HepG2 (cell line): ENCODE measurements around the gene PSMB10. TPM values are rescaled to one million over a fixed set of nuclear protein-coding genes. Genes with fewer than 3 reads are reported as not detected.

Source experiments
- DNMT3B ChIP-seq: conservative IDR thresholded peaks from 2 replicates; pipeline ENCODE4 v1.6.1; 2016; ENCODE audit warnings: missing biosample characterization, control low read depth
- IRX3 ChIP-seq: sonication (generic); formaldehyde crosslinking; IDR thresholded peaks from 2 replicates; pipeline ENCODE4 v1.8.1; 2023; ENCODE audit warnings: mild to moderate bottlenecking, low read depth, missing genetic modification reagents, borderline replicate concordance
- JUNB ChIP-seq: sonication (generic); formaldehyde crosslinking; IDR thresholded peaks from 2 replicates; pipeline ENCODE4 v1.8.0; 2022; ENCODE audit warnings: missing genetic modification reagents, mild to moderate bottlenecking, borderline replicate concordance
- NFIC ChIP-seq: IDR thresholded peaks from 2 replicates; pipeline ENCODE4 v1.6.1; 2012; ENCODE audit warnings: mild to moderate bottlenecking, low read length, inconsistent platforms
- RFX5 ChIP-seq: IDR thresholded peaks from 2 replicates; pipeline ENCODE4 v1.6.1; 2011; ENCODE audit warnings: low read depth, low read length, improper control_type of control experiment
- ZNF746 ChIP-seq: sonication (generic); formaldehyde crosslinking; IDR thresholded peaks from 2 replicates; pipeline ENCODE4 v1.8.0; 2022; ENCODE audit warnings: mild to moderate bottlenecking, missing genetic modification reagents
- polyA plus RNA-seq, 8 experiments: library from polyadenylated mRNA; depleted of rRNA in 3 of 8; stranded (reverse) in 7 of 8; unstranded in 1 of 8; fragments of >200 nt; fragmentation: Illumina TruSeq in 4 of 8; extraction: Trizol in 4 of 8; gene quantifications; 2 replicates each; pipeline versions ENCODE4 v1.2.1 to v1.2.3, GENCODE V29; 2011 to 2016; ENCODE audit warnings: low read depth in 4 of 8, missing spikeins in 1 of 8, mixed read lengths in 1 of 8; ENCODE audit not compliant: insufficient read depth in 1 of 8
- total RNA-seq, 5 experiments: library from RNA; depleted of rRNA; stranded (reverse); fragments of >200 nt; fragmentation: Illumina TruSeq; extraction: Trizol; gene quantifications; 2 replicates each; pipeline ENCODE4 v1.2.3, GENCODE V29; 2016; ENCODE audit warnings: low read depth in 1 of 5
- TF ChIP-seq, protein P1 (sequence below): sonication (generic); formaldehyde crosslinking; IDR thresholded peaks from 2 replicates; pipeline ENCODE4 v1.4.0; 2020; ENCODE audit warnings: missing genetic modification reagents
- TF ChIP-seq, protein P2 (sequence below): sonication (generic); formaldehyde crosslinking; IDR thresholded peaks from 2 replicates; pipeline ENCODE4 v1.9.0; 2022; ENCODE audit warnings: missing genetic modification reagents, mild to moderate bottlenecking, borderline replicate concordance
- TF ChIP-seq, protein P3 (sequence below): IDR thresholded peaks from 2 replicates; pipeline ENCODE4 v1.6.1; 2016; ENCODE audit warnings: mild to moderate bottlenecking, missing biosample characterization, missing genetic modification reagents
- TF ChIP-seq, protein P4 (sequence below): IDR thresholded peaks from 2 replicates; pipeline ENCODE4 v1.6.1; 2016; ENCODE audit warnings: low read depth, borderline replicate concordance
- TF ChIP-seq, protein P5 (sequence below): sonication (generic); formaldehyde crosslinking; IDR thresholded peaks from 2 replicates; pipeline ENCODE4 v1.4.0; 2020; ENCODE audit warnings: missing genetic modification reagents, borderline replicate concordance
- TF ChIP-seq, protein P6 (sequence below): sonication (generic); formaldehyde crosslinking; IDR thresholded peaks from 2 replicates; pipeline ENCODE4 v1.4.0; 2020; ENCODE audit warnings: missing genetic modification reagents

The PSMB10 gene
- total and polyA plus RNA-seq, 2 of the 13 experiments (the other 11 are each of a cell fraction or from before 2014, with no cell fraction given): 12.7 to 65.9 TPM

DNA sequence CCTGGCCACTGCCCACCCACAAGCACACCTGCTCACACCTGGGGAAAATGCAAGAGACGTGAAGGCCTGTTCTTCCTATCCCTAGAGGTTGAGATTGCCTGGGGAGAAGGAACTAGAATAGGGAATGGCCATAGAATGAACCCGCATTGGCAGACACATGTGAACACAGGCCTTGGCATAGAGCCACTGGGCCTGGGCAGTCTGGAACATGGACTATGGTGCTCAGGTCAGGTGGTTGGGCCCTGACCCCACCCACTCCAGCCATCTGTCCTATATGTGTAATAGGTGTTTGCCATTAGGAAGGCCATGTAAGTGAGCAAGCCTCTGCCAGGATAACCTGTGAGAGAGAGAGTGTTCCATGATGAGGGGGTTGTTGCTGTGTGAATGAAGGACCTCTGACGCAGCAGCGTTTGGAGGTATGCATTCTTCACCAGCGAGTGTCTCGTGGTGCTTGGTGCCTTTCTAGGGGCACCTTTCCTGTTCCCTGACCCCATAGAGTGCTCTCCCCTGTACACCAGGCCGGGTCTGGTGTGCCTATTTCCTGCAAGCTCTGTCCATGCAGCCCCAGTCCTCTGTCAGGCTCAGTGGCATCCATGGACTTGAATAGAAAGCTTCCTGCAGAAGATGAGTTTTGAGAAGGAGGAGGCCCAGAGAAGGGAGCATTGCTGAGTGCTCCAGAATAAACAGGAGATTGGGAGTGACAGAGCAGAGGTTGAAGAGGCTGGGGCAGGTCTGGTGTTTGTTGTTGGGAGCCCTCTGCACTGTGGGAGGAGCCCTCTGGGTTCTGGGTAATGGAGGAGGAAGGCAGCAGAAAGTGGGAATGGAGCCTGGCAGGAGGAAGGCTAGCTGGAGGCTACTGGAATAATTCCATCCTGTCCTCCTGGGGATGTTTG is 20.6 kb downstream of the PSMB10 start (continued):
- TF ChIP-seq, protein P1, sequence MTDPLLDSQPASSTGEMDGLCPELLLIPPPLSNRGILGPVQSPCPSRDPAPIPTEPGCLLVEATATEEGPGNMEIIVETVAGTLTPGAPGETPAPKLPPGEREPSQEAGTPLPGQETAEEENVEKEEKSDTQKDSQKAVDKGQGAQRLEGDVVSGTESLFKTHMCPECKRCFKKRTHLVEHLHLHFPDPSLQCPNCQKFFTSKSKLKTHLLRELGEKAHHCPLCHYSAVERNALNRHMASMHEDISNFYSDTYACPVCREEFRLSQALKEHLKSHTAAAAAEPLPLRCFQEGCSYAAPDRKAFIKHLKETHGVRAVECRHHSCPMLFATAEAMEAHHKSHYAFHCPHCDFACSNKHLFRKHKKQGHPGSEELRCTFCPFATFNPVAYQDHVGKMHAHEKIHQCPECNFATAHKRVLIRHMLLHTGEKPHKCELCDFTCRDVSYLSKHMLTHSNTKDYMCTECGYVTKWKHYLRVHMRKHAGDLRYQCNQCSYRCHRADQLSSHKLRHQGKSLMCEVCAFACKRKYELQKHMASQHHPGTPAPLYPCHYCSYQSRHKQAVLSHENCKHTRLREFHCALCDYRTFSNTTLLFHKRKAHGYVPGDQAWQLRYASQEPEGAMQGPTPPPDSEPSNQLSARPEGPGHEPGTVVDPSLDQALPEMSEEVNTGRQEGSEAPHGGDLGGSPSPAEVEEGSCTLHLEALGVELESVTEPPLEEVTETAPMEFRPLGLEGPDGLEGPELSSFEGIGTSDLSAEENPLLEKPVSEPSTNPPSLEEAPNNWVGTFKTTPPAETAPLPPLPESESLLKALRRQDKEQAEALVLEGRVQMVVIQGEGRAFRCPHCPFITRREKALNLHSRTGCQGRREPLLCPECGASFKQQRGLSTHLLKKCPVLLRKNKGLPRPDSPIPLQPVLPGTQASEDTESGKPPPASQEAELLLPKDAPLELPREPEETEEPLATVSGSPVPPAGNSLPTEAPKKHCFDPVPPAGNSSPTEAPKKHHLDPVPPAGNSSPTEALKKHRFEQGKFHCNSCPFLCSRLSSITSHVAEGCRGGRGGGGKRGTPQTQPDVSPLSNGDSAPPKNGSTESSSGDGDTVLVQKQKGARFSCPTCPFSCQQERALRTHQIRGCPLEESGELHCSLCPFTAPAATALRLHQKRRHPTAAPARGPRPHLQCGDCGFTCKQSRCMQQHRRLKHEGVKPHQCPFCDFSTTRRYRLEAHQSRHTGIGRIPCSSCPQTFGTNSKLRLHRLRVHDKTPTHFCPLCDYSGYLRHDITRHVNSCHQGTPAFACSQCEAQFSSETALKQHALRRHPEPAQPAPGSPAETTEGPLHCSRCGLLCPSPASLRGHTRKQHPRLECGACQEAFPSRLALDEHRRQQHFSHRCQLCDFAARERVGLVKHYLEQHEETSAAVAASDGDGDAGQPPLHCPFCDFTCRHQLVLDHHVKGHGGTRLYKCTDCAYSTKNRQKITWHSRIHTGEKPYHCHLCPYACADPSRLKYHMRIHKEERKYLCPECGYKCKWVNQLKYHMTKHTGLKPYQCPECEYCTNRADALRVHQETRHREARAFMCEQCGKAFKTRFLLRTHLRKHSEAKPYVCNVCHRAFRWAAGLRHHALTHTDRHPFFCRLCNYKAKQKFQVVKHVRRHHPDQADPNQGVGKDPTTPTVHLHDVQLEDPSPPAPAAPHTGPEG (CRISPR knock-in tag): no peak
- TF ChIP-seq RFX5: no peak
- TF ChIP-seq, protein P2, sequence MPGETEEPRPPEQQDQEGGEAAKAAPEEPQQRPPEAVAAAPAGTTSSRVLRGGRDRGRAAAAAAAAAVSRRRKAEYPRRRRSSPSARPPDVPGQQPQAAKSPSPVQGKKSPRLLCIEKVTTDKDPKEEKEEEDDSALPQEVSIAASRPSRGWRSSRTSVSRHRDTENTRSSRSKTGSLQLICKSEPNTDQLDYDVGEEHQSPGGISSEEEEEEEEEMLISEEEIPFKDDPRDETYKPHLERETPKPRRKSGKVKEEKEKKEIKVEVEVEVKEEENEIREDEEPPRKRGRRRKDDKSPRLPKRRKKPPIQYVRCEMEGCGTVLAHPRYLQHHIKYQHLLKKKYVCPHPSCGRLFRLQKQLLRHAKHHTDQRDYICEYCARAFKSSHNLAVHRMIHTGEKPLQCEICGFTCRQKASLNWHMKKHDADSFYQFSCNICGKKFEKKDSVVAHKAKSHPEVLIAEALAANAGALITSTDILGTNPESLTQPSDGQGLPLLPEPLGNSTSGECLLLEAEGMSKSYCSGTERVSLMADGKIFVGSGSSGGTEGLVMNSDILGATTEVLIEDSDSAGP (CRISPR knock-in tag): peak; percentile 40; the same call in 1 of the 2 replicates
- no peak for TF ChIP-seq JUNB
- TF ChIP-seq, protein P3, sequence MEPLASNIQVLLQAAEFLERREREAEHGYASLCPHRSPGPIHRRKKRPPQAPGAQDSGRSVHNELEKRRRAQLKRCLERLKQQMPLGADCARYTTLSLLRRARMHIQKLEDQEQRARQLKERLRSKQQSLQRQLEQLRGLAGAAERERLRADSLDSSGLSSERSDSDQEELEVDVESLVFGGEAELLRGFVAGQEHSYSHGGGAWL: no peak
- no peak for TF ChIP-seq NFIC
- no peak for TF ChIP-seq ZNF746
- TF ChIP-seq DNMT3B (CRISPR knock-in tag): no peak
- TF ChIP-seq, protein P4, sequence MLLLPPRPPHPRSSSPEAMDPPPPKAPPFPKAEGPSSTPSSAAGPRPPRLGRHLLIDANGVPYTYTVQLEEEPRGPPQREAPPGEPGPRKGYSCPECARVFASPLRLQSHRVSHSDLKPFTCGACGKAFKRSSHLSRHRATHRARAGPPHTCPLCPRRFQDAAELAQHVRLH (CRISPR knock-in tag): no peak
- TF ChIP-seq, protein P5, sequence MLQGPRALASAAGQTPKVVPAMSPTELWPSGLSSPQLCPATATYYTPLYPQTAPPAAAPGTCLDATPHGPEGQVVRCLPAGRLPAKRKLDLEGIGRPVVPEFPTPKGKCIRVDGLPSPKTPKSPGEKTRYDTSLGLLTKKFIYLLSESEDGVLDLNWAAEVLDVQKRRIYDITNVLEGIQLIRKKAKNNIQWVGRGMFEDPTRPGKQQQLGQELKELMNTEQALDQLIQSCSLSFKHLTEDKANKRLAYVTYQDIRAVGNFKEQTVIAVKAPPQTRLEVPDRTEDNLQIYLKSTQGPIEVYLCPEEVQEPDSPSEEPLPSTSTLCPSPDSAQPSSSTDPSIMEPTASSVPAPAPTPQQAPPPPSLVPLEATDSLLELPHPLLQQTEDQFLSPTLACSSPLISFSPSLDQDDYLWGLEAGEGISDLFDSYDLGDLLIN (CRISPR knock-in tag): no peak
- TF ChIP-seq IRX3 (CRISPR knock-in tag): no peak
- TF ChIP-seq, protein P6, sequence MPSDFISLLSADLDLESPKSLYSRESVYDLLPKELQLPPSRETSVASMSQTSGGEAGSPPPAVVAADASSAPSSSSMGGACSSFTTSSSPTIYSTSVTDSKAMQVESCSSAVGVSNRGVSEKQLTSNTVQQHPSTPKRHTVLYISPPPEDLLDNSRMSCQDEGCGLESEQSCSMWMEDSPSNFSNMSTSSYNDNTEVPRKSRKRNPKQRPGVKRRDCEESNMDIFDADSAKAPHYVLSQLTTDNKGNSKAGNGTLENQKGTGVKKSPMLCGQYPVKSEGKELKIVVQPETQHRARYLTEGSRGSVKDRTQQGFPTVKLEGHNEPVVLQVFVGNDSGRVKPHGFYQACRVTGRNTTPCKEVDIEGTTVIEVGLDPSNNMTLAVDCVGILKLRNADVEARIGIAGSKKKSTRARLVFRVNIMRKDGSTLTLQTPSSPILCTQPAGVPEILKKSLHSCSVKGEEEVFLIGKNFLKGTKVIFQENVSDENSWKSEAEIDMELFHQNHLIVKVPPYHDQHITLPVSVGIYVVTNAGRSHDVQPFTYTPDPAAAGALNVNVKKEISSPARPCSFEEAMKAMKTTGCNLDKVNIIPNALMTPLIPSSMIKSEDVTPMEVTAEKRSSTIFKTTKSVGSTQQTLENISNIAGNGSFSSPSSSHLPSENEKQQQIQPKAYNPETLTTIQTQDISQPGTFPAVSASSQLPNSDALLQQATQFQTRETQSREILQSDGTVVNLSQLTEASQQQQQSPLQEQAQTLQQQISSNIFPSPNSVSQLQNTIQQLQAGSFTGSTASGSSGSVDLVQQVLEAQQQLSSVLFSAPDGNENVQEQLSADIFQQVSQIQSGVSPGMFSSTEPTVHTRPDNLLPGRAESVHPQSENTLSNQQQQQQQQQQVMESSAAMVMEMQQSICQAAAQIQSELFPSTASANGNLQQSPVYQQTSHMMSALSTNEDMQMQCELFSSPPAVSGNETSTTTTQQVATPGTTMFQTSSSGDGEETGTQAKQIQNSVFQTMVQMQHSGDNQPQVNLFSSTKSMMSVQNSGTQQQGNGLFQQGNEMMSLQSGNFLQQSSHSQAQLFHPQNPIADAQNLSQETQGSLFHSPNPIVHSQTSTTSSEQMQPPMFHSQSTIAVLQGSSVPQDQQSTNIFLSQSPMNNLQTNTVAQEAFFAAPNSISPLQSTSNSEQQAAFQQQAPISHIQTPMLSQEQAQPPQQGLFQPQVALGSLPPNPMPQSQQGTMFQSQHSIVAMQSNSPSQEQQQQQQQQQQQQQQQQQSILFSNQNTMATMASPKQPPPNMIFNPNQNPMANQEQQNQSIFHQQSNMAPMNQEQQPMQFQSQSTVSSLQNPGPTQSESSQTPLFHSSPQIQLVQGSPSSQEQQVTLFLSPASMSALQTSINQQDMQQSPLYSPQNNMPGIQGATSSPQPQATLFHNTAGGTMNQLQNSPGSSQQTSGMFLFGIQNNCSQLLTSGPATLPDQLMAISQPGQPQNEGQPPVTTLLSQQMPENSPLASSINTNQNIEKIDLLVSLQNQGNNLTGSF (CRISPR knock-in tag): no peak
